GM20000 (cell line): ENCODE data around the gene MTM1.

Source experiments
- DNase-seq: peaks from one replicate; pipeline ENCODE4 v3.0.0; 2012; ENCODE audit warnings: low spot score
- TF ChIP-seq, protein P1 (sequence below): IDR thresholded peaks from 2 replicates; pipeline ENCODE4 v1.5.1; 2012; ENCODE audit warnings: mild to moderate bottlenecking, control low read depth; ENCODE audit errors: extremely low read depth, missing control alignments

MTM1 gene

DNA sequence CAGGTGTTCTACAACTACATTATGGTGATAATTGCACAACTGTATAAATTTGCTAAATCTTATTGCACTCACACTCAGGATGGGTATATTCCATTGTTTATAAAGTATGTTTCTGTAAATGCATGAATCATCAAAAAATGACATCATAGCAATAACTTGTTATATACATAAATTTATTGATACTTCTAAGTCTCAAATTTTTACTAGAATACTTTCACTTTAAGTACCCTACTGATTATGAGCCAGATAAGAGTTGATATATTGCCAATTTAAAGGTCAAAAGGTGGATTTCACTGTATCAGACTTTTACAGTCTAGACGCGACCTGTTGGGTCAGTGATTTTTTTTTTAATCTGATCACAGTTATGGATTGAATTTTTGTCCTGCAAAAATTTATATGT, 87.4 kb downstream of the MTM1 start:
- TF ChIP-seq, protein P1, sequence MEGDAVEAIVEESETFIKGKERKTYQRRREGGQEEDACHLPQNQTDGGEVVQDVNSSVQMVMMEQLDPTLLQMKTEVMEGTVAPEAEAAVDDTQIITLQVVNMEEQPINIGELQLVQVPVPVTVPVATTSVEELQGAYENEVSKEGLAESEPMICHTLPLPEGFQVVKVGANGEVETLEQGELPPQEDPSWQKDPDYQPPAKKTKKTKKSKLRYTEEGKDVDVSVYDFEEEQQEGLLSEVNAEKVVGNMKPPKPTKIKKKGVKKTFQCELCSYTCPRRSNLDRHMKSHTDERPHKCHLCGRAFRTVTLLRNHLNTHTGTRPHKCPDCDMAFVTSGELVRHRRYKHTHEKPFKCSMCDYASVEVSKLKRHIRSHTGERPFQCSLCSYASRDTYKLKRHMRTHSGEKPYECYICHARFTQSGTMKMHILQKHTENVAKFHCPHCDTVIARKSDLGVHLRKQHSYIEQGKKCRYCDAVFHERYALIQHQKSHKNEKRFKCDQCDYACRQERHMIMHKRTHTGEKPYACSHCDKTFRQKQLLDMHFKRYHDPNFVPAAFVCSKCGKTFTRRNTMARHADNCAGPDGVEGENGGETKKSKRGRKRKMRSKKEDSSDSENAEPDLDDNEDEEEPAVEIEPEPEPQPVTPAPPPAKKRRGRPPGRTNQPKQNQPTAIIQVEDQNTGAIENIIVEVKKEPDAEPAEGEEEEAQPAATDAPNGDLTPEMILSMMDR = no peak
- DNase-seq = no peak

DNA sequence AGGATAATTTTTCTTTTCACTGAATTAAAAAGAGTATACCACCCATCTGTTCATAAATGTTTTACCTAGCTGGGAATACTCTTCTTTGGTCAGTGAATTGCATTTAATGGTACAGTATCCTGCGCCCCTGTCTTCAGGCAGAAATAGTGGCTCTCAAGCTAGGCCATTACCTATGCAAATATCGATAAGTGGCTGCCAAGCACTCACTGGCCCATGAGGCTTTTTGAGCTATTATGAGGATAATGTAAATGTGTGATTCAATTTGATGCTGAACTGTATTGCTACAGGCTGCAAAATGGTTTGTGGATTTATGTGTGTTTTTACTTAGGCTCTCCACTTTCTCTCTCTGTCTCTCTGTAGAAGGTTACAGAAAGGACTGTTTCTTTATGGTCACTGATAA, 94.7 kb downstream of the MTM1 start:
- TF ChIP-seq, protein P1 = no peak
- no peak for DNase-seq

DNA sequence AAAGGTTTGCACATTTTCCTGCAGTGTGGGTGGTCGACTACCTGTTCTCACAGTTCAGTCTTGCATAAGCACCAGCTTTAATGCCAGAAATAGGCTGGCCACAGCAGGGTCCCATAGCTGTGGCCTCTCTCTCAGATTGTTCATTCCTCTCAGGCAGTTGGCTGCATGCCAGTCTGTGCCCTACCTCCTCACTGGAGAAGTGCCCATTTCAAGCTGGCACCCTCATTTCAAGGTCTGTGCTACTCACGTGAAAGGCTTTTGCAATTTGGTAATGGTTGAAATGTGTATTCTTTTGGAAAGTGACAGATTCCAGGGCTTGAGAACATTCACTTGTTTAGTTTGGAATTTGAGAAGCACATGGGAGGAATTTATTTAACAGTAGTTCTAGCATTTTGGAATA, 95.9 kb downstream of the MTM1 start:
- DNase-seq = no peak
- TF ChIP-seq, protein P1 = no peak

DNA sequence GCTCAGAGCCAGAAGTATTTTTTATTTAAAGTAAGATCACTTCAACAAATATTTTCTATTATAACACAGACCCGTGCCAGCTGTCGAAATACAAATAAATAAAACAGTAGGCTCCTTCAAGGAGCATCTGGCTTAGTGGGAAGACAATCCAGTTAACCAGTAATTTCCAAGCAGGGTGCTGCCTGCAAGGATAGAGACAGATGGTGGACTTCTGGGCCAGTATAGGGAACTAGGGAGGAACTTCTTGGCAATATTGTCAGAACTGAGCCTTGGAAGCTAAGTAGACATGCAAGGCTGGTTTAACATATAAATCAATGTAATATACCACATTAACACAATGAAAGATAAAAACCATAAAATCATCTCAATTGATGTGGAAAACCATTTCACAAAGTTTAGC, 107.8 kb downstream of the MTM1 start:
- TF ChIP-seq, protein P1 = no peak

DNA sequence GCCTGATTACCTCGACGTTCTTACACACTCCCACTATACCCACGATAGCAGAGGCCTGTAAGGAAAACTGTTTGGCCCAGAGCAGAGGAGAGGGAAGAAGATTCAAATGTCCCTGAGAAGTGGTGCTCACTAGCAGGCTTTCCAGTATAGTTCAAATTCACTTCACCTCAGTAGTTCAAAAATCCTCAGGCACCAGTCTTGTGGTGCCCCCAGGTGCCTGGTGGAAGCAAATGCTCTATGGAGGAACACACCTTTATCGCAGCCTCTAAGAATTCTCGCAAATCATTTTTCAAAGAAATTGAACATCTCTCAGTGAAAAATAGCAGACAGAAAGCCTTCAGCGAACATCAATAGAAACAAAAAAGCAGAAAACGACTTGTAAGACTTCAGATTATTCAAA, 112.6 kb downstream of the MTM1 start:
- TF ChIP-seq, protein P1 = peak; percentile 23

More for the DNA sequence above, 107.8 kb downstream of the MTM1 start:
- no peak for DNase-seq

DNA sequence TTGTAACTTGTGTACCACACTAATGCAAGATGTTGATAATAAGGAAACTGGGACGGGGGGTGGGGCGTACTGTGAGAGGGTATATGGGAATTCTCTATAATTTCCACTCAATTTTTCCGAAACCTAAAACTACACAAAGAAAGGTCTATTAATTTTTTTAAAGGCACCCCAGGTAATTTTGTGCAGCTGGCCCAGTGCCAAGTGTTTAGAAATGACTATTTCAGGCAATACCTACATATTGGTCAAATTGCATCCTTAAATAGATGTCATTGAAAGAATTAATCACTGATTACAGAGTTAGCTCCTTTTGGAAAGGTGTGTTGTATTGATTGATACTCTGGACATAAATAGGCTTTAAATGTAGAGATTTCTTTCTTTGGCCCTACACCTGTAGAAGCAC, 114.7 kb downstream of the MTM1 start:
- no peak for DNase-seq
- TF ChIP-seq, protein P1 = no peak

More for the DNA sequence above, 112.6 kb downstream of the MTM1 start:
- no peak for DNase-seq

DNA sequence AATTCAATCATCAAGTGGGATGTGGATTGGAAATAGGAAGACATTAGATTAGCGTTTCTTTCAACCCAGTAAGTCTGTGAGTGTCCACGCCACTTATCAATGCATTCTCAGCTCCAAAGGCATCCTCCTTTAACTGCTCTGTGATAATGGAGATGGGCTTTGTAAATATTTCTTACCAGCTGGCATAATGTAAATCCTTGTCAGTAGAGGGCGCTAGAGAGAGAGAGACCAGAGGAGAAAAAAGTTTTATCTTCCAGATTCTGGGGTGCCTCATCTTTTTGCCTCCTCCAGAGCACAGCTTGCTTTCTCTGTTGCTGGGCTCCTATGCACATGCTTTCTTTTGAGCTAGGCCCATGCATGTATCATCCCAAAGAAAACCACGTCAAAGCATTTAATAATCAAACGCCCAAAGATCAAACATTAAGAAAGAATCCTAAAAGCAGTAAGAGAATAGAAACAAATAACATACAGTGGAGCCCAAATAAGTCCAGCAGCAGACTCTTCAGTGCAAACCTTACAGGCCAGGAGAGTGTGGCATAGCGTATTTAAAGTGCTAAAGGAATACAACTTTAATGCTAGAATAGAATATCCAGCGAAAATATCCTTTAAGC, 115.2 kb downstream of the MTM1 start:
- TF ChIP-seq, protein P1 = peak; percentile 15
- peak; percentile 19 for DNase-seq
